Stimulated activated CD4-positive, alpha-beta T cell treated with anti-CD3 and anti-CD28 coated beads, Interleukin-1b, Interleukin-23, amount 100 ng/mL, for 1 hour (primary cell): ENCODE data around the gene REEP3.

Source experiments
- DNase-seq, 2 donors: peaks; one replicate each; pipeline ENCODE4 v3.0.0-alpha.2; 2020; ENCODE audit warnings: low read depth in 2 of 2

The REEP3 gene

GRCh38 chr10:63588436-63589167 is 67.4 kb downstream of the REEP3 start:
- no peak for DNase-seq

- no peak for DNase-seq
These were observed 70.6 kb downstream of the REEP3 start for GRCh38 chr10:63591600-63592379.

- no peak for DNase-seq
These were observed 72.4 kb downstream of the REEP3 start for GRCh38 chr10:63593576-63593975.

GRCh38 chr10:63595072-63595471 is 73.9 kb downstream of the REEP3 start:
- DNase-seq: no peak

GRCh38 chr10:63596924-63597323 is 75.7 kb downstream of the REEP3 start:
- no peak for DNase-seq

GRCh38 chr10:63600540-63600939 is 79.3 kb downstream of the REEP3 start:
- no peak for DNase-seq

GRCh38 chr10:63603709-63604445 is 82.7 kb downstream of the REEP3 start:
- DNase-seq: no peak

GRCh38 chr10:63605197-63605967 is 84.2 kb downstream of the REEP3 start:
- no peak for DNase-seq

GRCh38 chr10:63608511-63608910 is 87.3 kb downstream of the REEP3 start:
- DNase-seq: no peak

GRCh38 chr10:63611078-63611477 is 89.9 kb downstream of the REEP3 start:
- DNase-seq: no peak

GRCh38 chr10:63614371-63614891 is 93.2 kb downstream of the REEP3 start:
- no peak for DNase-seq

GRCh38 chr10:63618552-63618951 is 97.4 kb downstream of the REEP3 start:
- DNase-seq: no peak

- DNase-seq: no peak
These were observed 98.2 kb downstream of the REEP3 start for GRCh38 chr10:63619426-63619825.

GRCh38 chr10:63622097-63622496 is 100.9 kb downstream of the REEP3 start:
- no peak for DNase-seq

- no peak for DNase-seq
These were observed 103.5 kb downstream of the REEP3 start for GRCh38 chr10:63624701-63625100.

GRCh38 chr10:63627396-63627795 is 106.2 kb downstream of the REEP3 start:
- DNase-seq: no peak

- no peak for DNase-seq
These were observed 106.7 kb downstream of the REEP3 start for GRCh38 chr10:63627881-63628296.

- DNase-seq: no peak
These were observed 107.5 kb downstream of the REEP3 start for GRCh38 chr10:63628526-63629362.

GRCh38 chr10:63629363-63630084 is 108.3 kb downstream of the REEP3 start:
- peak; percentile 45 to 63 for DNase-seq
